ENCODE measurements around the gene DKK3. TPM values are rescaled to one million over a fixed set of nuclear protein-coding genes. Genes with fewer than 3 reads are reported as not detected.

Gene DKK3
- total RNA-seq, 1 donor from 2014 or later = 23.9 TPM

DNA sequence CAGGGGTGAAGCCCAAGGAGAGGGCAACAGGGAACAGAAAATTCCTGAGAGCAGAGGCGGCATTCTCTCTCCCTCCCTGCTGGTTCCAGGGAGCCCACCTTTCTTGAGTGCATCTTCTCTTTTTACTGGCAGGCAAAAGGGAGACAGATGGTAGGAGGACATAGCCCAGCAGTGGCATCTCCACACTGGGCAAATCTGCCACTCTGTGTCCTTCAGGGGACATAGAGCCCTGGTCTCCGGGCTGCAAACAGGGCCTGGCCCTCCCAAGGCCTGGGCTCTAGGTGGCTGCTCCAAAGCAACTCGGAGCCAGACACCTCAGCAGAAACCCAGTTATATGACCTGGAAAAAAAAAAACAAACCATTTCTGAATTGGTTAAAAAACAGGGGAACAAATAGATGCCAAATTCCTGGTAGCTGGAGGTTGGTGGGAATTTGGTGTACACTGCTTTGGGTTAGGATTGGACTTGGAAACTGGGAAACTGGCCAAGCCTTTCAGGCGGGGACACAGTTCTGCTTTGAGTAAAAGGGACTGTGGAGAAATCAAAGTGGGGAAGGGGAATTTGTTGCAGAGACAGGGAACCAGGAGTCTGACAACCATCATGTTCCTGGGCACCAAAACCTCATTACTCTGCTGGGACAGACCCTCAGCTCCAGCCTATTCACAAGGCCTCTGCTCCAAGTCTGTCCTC, 23.6 kb upstream of the DKK3 start:
- Mint-ChIP-seq H3K4me3 (no peak overlapping the region), H3K4me1 (peaks cover 39% of the 10 kb centered on the region), H3K36me3 (no peaks in the 10 kb centered on the region), H3K27me3 (ENCODE audit: insufficient read depth, low read depth) (peaks cover 8% of the 10 kb centered on the region), H3K9me3 (no peaks in the 10 kb centered on the region), H3K27ac (peak overlapping the region; percentile 78)
- DNase-seq (ENCODE audit: low spot score) = no peak
- Histone ChIP-seq H3K9ac (no peak overlapping the region), H2AFZ (replicated peaks) (no peak overlapping the region), H3K4me2 (no peak overlapping the region), H3K36me3 (no peaks in the 10 kb centered on the region), H3K27ac (no peak overlapping the region), H4K20me1 (ENCODE audit: low read depth) (no peaks in the 10 kb centered on the region), H3K9me3 (ENCODE audit: low read depth) (no peaks in the 10 kb centered on the region), H3F3A (ENCODE audit: low read depth) (no peaks in the 10 kb centered on the region), H3K27me3 (no peaks in the 10 kb centered on the region), H3K4me1 (peaks cover 5% of the 10 kb centered on the region), H3K4me3 (no peak overlapping the region), H3K79me2 (ENCODE audit: low read depth) (no peaks in the 10 kb centered on the region)
- no peak for TF ChIP-seq EZH2phosphoT487 (IDR thresholded peaks at IDR 0.05)
- TF ChIP-seq EZH2 (IDR thresholded peaks at IDR 0.05) = no peak
- TF ChIP-seq, protein P1, sequence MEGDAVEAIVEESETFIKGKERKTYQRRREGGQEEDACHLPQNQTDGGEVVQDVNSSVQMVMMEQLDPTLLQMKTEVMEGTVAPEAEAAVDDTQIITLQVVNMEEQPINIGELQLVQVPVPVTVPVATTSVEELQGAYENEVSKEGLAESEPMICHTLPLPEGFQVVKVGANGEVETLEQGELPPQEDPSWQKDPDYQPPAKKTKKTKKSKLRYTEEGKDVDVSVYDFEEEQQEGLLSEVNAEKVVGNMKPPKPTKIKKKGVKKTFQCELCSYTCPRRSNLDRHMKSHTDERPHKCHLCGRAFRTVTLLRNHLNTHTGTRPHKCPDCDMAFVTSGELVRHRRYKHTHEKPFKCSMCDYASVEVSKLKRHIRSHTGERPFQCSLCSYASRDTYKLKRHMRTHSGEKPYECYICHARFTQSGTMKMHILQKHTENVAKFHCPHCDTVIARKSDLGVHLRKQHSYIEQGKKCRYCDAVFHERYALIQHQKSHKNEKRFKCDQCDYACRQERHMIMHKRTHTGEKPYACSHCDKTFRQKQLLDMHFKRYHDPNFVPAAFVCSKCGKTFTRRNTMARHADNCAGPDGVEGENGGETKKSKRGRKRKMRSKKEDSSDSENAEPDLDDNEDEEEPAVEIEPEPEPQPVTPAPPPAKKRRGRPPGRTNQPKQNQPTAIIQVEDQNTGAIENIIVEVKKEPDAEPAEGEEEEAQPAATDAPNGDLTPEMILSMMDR (IDR thresholded peaks at IDR 0.05) = no peak

DNA sequence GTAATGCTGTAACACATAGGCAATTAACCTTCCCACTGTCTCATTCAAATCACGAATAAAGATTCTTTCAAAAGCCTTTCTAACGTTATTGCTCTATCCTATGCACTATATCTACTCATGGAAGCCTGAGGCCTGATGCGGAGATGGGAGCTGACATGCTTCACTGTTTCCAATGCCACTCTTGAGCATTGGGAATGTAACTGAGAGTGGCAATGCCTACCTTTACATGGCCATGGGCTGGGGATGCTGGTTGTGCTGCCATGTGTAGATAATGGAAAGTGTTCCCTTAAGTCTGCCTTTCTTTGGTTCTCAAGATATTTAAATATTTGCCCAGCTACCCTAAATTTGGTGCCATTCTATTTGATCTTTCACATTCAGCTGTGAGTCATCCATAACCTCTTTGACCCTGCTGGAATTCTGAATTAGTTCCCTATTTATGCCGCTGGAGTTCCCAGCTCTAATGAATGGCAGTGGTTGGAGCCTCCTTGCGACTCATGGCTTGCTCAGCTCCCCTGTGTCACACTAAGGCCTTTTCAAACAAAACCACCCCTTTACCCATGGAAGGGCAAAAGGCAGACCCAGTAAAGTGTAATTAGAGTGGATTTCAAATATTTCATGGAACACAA, 21.4 kb upstream of the DKK3 start:
- H3K4me3 Mint-ChIP-seq = no peak overlapping the region

DNA sequence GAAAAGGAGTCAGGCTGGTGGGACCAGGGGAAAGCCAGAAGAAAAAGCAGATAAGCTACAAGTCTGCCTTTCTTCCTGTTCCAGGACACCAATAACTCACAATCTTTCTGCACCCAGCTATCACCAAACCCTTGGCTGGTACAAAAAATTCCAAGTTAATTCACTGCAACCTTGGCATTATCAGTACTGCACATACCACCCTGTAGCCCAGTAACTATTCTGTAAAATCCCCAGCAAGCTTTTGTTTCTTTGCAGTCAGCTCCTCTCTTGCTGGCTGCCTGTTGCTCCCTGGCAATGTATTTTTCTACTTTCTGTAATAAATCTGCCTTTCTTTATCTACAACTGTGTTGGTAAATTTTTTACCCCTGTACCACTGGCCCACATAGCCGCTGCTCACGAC, 20.7 kb upstream of the DKK3 start:
- Histone ChIP-seq H3K4me1 (peaks cover 5% of the 10 kb centered on the region), H3K27me3 (no peaks in the 10 kb centered on the region), H2AFZ (replicated peaks) (no peak overlapping the region), H3K4me2 (no peak overlapping the region), H3K9me3 (ENCODE audit: low read depth) (peaks cover 7% of the 10 kb centered on the region), H3K9ac (no peak overlapping the region), H3K79me2 (ENCODE audit: low read depth) (no peaks in the 10 kb centered on the region), H3K27ac (no peak overlapping the region), H3K4me3 (no peak overlapping the region), H4K20me1 (ENCODE audit: low read depth) (no peaks in the 10 kb centered on the region), H3F3A (ENCODE audit: low read depth) (no peaks in the 10 kb centered on the region), H3K36me3 (no peaks in the 10 kb centered on the region)
- H3K4me1 Mint-ChIP-seq = peaks cover 39% of the 10 kb centered on the region
- H3K27me3 Mint-ChIP-seq (ENCODE audit: insufficient read depth, low read depth) = peaks cover 19% of the 10 kb centered on the region
- no peak for TF ChIP-seq EZH2 (IDR thresholded peaks at IDR 0.05)
- TF ChIP-seq EZH2phosphoT487 (IDR thresholded peaks at IDR 0.05) = no peak
- TF ChIP-seq, protein P1 (IDR thresholded peaks at IDR 0.05) = no peak
- peak overlapping the region; percentile 31 for H3K27ac Mint-ChIP-seq
- no peak overlapping the region for H3K4me3 Mint-ChIP-seq
- DNase-seq (ENCODE audit: low spot score) = no peak
- H3K36me3 Mint-ChIP-seq = peaks cover 2% of the 10 kb centered on the region
- H3K9me3 Mint-ChIP-seq = peaks cover 14% of the 10 kb centered on the region

More for the DNA sequence above, 21.4 kb upstream of the DKK3 start:
- Histone ChIP-seq H3K4me2 (no peak overlapping the region), H3K9ac (no peak overlapping the region), H2AFZ (replicated peaks) (no peak overlapping the region), H4K20me1 (ENCODE audit: low read depth) (no peaks in the 10 kb centered on the region), H3K27me3 (no peaks in the 10 kb centered on the region), H3K79me2 (ENCODE audit: low read depth) (no peaks in the 10 kb centered on the region), H3K4me3 (no peak overlapping the region), H3F3A (ENCODE audit: low read depth) (no peaks in the 10 kb centered on the region), H3K36me3 (no peaks in the 10 kb centered on the region), H3K4me1 (peaks cover 5% of the 10 kb centered on the region), H3K9me3 (ENCODE audit: low read depth) (no peaks in the 10 kb centered on the region), H3K27ac (no peak overlapping the region)
- Mint-ChIP-seq H3K27ac (peak overlapping the region; percentile 31), H3K4me1 (peaks cover 39% of the 10 kb centered on the region), H3K9me3 (peaks cover 7% of the 10 kb centered on the region), H3K27me3 (ENCODE audit: insufficient read depth, low read depth) (peaks cover 13% of the 10 kb centered on the region), H3K36me3 (no peaks in the 10 kb centered on the region)
- TF ChIP-seq EZH2 (IDR thresholded peaks at IDR 0.05) = no peak
- TF ChIP-seq, protein P1 (IDR thresholded peaks at IDR 0.05) = no peak
- TF ChIP-seq EZH2phosphoT487 (IDR thresholded peaks at IDR 0.05) = no peak
- no peak for DNase-seq (ENCODE audit: low spot score)

Measured in neural progenitor cell (in vitro differentiated cells).